Panc1 (cell line): Measurements from ENCODE around the gene RAP1GAP2.

Experiments used
- CTCF ChIP-seq: fragments of 450-650 bp; IDR thresholded peaks from 2 replicates; pipeline ENCODE4 v1.5.1; 2017; ENCODE audit warnings: mild to moderate bottlenecking
- POLR2AphosphoS5 ChIP-seq: IDR thresholded peaks from 2 replicates; pipeline ENCODE4 v1.6.1; 2012; ENCODE audit warnings: mild to moderate bottlenecking, low read depth, low read length, moderate library complexity
- REST ChIP-seq, 2 experiments: IDR thresholded peaks; 2 replicates each; pipeline ENCODE4 v1.6.1; 2011 to 2012; ENCODE audit warnings: low read depth in 2 of 2, control low read depth in 1 of 2, low read length in 1 of 2, mild to moderate bottlenecking in 1 of 2, moderate library complexity in 1 of 2; ENCODE audit not compliant: insufficient read depth in 1 of 2
- SIN3A ChIP-seq: IDR thresholded peaks from 2 replicates; pipeline ENCODE4 v1.6.1; 2012; ENCODE audit warnings: low read depth, mild to moderate bottlenecking, low read length, moderate library complexity, borderline replicate concordance; ENCODE audit not compliant: insufficient read depth

- TF ChIP-seq SIN3A = no peak
- TF ChIP-seq POLR2AphosphoS5 = no peak
- TF ChIP-seq CTCF = no peak
- no peak for TF ChIP-seq REST (IDR thresholded peaks at IDR 0.05; ENCODE audit: insufficient read depth in 1 of 2, low read depth in 2 of 2, low read length in 1 of 2)
Measured at GRCh38 chr17:2871720-2872119, 75.5 kb downstream of the RAP1GAP2 start.
